GM18873 (cell line): Measurements from ENCODE around the gene PCIF1.
"Not testable (repeated sequence)": the region's sequence is repeated elsewhere in the genome, so short reads cannot be mapped to it uniquely, and the experiment has no call there.

Experiments
- ATAC-seq: cut with Tn5 transposase; IDR thresholded peaks from one replicate; pipeline ENCODE4 v1.9.1; 2021; ENCODE audit warnings: mild to moderate bottlenecking, moderate library complexity, moderate number of reproducible peaks; ENCODE audit not compliant: unreplicated experiment, low FRiP score

PCIF1 gene

DNA sequence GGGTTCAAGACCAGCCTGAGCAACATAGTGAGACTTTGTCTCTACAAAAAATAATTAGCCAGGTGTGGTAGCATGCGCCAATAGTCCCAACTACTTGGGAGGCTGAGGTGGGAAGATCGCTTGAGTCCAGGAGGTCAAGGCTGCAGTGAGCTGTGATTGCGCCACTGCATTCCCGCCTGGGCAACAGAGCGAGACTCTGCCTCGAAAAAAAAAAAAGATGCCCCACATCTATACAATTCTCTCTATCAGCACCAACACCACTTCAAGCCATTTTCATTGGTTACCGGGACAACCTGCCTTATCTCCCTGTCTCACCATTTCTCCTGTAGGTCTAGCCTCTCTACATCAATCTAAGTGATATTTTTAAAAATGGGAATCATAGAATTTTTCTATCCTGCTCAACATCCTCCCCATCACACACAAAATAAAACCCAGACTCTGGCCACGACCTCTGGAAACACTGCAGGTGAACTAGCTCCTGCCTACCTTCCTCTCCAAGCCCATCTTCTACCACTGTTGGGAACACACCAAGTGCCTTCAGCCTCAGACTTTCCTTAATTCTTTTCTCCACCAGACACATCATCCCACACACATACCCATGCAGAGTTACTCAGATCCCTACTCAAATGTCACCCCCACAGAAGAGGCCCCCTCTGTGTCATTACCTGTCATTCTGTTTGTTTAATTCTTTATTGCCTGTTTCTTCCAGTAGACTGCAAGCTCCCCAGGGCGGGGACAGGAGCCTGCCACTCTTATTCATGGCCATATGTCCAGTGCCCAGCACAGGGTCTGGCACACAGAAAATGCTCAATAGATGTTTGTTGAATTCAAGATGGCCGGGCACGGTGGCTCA, 12.9 kb upstream of the PCIF1 start:
- ATAC-seq = no peak

DNA sequence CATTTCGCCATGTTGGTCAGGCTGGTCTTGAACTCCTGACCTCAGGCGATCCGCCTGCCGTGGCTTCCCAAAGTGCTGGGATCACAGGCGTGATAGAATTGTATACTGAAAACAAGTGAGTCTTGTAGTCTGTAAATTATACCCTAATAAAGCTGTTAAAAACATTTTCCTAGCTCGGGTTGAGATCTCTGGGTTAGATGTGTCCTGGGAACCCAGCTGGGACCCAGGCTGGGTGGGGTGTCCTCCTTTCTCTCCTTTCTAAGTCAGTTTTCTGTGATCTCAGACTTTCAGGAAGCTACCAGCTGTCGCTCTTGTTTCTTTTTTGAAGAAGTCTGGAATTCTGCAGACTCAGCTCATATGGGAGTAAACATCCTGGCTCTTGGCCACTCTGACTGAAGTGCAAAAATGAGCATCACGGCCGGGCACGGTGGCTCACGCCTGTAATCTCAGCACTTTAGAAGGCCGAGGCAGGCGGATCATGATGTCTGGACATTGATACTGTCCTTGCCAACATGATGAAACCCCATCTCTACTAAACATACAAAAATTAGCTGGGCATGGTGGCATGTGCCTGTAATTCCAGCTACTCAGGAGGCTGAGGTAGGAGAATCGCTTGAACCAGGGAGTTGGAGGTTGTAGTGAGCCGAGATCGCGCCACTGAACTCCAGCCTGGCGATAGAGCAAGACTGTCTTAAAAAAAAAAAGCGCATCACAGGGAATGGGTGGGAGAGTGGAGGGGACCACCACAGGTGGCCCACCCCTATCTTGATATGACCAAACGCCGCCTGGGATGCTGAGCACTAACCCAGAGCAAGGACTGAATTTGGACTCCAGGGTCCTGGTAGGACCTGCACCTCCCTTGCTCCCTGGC, 9.9 kb upstream of the PCIF1 start:
- no peak for ATAC-seq

DNA sequence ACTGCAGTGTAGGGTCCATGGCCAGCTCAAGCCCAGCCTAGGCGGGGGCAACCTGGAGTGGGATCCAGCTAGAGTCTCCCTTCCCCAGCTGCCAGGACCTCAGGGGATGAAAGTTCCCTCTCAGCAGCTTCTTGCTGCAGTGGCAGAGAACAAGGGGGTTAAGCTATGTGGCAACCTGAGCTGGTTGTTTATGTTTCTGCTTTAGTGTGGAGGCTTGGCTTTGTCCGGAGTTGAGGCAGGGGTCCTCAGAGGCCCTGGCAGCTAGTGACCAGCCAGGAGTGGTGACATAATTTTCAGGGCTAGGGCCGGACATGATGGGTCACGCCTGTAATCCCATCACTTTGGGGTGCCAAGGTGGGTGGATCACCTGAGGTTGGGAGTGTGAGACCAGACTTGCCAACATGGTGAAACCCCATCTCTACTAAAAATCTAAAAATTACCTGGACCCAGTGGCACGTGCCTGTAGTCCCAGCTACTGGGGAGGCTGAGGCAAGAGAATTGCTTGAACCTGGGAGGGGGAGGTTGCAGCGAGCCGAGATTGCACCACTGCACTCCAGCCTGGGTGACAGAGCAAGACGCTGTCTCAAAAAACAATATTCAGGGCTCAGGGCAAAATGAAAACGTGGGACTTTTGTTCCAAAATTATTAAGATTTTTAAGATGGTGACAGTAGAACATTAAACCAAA, 8.5 kb upstream of the PCIF1 start:
- no peak for ATAC-seq

DNA sequence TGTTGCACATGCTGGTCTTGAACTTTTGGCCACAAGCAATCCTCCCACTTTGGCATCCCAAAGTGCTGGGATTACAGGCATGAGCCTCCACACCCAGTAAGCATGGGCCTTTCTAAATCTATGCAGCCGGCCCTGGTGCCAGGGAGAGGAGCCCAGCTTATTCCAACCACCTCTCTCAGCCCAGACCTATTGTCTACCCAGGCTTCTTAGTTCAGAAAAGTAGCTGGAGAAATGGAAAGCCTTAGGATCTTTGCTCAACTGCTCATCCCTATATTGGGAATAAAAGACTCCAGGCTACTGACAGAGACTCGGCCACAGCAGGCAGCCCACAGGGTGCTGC, 7.8 kb upstream of the PCIF1 start:
- ATAC-seq = no peak

DNA sequence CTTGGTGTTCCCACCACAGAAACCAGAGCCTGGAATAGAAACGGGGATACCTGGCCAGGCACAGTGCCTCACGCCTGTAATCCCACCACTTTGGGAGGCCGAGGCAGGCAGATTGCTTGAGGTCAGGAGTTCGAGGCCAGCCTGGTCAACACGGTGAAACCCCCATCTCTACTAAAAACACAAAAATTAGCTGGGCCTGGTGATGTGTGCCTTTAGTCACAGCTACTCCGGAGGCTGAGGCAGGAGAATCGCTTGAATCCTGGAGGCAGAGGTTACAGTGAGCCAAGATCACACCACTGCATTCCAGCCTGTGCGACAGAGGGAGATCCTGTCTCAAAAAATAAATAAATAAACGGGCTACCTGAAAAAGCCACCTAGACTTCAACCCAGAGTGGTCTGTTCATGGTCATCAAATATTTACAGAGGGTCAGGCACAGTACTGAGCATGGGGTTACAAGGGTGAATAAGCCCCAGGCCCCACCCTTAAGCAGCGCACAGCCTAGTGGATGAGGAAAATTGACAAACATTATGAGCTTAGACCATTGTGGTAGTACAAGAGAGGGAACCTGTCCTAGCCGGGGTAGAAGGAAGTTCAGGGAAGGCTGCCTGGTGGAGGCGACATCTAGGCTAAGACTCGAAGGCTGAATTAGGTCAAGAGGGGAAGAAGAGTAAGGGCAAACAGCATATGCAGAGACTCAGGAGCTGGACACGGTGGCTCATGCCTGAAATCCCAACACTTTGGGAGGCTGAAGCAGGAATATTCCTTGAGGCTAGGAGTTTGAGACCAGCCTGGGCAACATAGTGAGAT, 7.2 kb upstream of the PCIF1 start:
- ATAC-seq = no peak

DNA sequence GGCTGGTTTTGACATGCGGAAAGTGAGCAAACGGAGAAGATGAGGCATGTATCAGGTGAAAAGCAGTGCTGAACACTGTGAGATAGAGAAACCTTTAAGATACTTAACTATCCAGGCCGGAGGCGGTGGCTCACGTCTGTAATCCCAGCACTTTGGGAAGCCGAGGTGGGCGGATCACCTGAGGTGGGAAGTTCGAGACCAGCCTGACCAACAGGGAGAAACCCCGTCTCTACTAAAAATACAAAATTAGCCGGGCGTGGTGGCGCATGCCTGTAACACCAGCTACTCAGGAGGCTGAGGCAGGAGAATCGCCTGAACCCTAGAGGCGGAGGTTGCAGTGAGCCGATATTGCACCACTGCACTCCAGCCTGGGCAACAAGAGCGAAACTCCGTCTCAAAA, 2.8 kb upstream of the PCIF1 start:
- not testable (repeated sequence) for ATAC-seq

DNA sequence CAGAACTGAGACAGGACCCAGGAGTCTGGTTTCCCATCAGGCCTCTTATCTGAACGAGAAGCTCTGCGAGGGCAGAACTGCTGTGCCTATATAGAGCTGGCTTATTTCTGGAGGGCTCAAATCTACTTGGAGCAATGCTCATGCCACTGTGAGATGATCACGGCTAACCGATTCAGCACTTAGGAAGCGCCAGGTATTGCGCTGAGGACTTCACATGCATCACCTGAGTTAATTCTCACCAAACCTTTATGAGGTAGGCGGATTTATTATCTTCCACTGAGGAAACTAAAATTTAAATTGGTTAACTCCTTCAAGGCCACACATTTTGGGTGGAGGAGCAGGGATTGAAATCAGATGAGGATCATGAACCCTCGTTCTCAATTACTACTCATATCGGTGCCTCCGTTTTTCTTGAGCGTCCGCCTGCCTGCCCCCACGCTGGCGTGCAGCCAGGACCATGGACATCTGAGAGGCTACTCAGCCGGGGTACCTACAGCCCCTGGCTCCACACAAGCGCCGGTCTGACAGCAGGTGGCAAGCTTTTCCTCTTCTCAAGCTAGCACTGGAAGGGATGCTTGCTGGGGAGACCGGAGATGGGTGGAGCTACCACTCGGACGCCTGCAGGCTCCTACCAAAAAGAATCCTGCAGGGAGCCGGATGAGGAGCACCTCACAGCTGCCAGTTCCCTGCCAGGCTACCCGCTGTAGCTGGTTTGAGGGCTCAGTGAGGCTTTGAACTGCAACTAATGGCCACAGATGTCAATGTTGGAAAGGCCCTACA, 1.0 kb upstream of the PCIF1 start:
- ATAC-seq = no peak

DNA sequence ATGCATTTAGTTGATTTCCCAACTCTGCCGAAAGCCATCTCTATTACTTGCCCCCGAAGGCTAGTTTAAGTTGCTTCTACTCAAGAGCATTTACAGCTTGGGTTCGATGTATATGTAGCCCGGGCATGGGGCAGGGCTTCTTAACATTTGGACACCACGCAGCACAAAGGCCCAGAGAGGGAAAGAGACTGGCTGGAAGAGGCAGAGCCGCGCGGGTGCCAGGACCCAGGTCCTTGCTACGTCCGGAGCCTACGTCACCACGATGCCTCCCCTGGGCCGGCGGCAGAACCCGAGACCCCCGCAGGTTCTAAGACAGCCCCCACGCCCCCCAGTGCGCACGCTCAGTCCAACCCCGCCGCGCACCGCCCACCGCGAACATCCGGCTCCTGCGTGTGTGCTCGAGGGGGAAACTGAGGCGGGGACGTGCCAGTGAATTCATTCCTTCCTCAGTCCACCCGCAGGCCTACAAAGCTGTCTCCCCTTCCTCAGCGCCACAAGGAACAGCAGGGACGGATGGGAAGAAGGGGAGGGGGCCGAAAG, 367 bp upstream of the PCIF1 start:
- ATAC-seq = peak; percentile 10

DNA sequence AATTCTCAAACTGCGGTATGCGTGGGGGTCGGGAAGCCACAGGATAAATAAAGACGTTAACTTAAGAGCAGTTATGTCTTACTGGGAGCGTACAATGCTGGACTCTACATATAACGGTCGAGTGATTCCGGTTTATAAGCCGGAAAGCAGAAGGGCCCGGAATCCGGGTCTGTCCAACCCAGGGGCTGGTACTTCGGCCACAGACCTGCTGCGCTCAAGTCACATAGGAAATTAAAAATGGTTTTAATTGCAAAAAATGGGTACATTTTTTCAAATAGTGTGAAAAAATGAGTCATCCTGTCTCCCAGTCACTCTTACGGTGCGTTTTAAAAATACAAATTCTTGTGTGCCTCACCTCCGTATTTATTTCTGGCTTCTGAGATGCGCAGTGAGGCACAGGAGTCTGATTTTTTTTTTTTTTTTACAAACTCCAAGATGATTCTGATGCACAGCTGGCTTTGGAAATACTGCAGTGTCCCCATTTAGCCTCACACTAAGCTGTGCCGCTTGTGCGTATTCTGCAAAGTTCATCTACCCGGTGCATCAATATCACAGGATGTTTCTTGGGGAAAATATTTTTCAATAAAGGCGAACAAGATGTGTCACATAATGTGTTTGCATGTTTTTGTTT, 1.0 kb downstream of the PCIF1 start:
- peak; percentile 9 for ATAC-seq

DNA sequence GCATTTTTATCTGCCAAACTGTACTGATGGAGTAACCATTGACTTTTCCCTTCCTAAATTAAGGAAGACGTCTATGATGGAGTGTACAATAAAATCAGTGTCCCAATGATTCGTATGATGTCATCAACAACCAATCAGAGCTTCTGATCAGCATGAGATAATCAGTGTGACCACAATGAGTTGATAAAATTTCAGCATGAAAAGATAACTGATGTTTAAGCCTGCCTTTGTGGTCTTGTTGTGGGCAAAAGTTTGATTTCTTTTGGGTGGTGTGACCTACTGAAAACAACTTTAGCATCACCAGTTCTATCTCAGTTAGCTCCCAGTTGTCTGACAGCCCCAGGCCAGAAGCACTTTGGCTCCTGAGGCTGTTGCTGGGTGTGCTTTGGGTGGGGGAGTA, 3.3 kb downstream of the PCIF1 start:
- ATAC-seq = no peak

DNA sequence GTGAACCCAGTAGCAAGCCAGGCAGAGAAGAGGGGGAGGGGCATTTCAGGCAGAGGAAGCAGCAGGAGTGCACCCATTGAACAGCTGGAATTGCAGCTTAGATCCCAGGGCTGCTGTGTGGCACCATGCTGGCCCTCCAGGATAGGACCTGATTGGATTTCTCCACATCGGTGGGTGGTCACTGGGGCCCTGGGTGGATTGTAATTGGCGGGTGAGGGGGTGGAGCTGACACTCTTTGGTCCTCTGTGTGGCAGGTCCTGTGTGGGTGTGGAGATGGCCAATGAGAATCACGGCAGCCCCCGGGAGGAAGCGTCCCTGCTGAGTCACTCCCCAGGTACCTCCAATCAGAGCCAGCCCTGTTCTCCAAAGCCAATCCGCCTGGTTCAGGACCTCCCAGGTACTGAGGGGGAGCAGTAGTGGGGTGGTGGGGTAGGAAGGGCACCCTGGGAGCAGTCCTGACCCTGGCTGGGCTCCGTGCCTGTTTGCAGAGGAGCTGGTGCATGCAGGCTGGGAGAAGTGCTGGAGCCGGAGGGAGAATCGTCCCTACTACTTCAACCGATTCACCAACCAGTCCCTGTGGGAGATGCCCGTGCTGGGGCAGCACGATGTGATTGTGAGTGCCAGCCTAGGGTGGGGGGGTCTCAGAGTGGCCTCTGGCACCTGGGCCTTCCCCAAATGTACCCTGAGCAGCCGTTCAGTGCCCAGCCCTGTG, 4.4 kb downstream of the PCIF1 start:
- no peak for ATAC-seq

DNA sequence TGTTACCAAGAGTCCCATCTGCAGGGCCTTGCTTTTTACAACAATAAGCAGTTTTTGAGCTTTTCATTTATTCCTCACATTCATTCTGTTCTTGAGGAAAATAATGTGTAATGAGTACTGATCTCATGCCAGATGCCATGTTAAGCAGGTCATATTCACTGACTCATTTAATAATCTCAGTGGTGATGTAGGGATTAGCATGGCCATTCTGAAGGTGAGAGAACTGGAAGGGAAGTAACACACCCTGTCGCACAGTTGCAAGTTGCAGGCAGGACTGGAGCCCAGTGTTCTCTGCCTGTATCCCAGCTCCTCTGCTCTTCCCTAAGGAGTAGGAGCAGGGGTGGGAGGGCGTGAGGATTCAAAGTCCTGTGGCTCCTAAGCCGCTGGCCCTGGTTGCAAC, 5.6 kb downstream of the PCIF1 start:
- ATAC-seq = no peak

DNA sequence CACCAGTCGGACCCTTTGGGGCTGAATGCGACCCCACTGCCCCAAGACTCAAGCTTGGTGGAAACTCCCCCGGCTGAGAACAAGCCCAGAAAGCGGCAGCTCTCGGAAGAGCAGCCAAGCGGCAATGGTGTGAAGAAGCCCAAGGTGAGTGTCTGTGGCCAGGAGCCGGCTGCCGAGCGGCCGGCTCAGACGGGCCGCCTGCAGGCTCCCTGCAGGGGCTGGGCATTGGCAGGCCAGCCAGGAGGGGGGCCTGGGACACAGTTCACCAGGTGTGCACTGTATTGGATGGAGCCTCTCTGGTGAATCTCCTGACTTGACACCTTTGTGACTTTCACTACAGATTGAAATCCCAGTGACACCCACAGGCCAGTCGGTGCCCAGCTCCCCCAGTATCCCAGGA, 6.0 kb downstream of the PCIF1 start:
- no peak for ATAC-seq

DNA sequence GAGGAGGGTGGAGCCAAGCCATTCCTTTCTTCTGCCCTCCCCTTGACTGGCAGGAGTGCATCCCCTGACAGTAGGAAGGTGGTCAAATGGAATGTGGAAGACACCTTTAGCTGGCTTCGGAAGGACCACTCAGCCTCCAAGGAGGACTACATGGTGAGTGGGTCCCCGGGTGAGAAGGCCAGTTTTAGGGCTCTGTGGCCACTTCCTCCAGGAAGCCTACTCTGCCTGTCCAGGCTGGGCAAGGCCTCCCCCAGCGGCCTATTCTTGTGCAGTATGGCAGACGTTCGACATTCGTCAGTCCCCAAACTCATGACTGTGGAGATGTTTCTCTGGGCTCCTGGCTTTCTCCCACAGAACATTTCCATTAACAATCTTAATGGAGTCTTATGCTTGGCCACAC, 9.1 kb downstream of the PCIF1 start:
- ATAC-seq = no peak

DNA sequence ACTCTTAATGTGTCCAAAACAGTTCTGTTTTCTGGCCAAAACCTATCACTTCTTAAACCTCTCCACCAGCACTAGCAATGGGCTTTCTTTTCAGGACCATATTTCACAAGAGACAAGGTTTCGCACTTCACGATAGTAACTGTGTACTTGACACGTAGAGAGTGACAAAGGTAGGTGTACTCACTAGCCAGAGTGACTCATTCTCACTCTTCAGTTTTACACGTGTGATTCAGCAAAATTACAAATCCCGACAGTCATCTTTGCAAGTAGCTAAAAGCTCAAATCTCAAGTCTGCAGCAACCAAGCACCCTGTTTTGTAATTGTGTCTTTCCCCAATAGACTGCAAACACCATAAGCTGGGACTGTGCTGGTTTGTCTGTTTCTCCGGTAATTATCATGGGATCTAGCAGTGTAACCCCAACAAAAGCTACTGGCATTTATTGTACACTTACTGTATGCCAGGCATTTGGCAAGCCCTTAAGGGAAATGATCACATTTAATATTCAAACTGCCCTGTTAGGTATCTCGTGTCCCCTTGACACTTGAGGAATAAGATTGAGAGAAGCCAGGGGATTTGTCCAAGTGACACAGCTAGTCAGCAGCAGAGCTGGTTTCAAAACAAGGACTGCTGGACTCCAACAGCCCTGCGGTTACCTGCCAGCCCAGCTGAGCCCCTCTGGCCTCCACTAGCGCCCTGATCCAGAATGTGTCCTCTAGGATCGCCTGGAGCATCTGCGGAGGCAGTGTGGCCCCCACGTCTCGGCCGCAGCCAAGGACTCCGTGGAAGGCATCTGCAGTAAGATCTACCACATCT, 9.9 kb downstream of the PCIF1 start:
- no peak for ATAC-seq

DNA sequence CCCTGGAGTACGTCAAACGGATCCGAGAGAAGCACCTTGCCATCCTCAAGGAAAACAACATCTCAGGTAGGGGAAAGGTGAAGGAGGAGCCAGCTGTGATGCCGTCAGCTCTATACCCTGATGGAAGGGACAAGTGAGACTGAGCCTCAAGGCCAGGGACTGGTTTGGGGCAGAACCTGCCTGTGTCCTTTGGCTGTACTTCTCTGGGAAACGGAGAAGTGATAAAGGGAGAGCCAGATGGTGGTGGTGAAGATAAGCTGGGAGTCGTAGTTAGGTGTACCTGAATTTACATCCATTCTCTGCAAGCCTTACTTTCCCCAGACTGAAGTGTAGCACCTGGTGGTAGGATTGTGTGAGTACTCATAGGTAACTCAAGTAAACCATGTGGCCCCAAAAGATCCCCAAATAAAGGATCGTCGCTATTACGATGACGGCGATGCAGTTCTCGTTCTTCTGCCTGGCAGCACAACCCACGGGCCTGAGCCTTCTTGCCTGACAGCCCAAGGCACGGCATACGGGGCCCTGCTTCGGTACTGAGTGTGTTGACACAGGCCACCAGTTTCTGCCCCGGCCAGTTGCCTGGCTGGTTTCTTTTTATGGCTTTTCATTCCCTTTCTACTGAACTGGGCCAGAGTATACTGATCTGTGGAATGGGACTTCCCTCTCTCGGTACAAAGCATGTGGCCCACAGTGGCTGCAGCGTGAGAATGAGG, 10.6 kb downstream of the PCIF1 start:
- ATAC-seq = no peak

DNA sequence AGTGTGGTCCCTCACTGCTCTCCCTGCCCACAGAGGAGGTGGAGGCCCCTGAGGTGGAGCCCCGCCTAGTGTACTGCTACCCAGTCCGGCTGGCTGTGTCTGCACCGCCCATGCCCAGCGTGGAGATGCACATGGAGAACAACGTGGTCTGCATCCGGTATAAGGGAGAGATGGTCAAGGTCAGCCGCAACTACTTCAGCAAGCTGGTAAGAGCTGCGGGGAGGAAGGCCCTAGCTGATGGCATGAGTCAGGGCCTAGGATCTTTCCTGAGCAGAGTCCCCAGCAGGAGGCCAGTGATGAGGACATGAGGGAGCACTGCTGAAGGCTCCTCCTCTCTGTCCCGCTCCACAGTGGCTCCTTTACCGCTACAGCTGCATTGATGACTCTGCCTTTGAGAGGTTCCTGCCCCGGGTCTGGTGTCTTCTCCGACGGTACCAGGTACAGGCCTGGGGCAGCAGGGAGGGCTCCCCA, 11.2 kb downstream of the PCIF1 start:
- no peak for ATAC-seq
